NCI-H460 (cell line): Measurements from ENCODE around the gene TMEM170B. TPM values are rescaled to one million over a fixed set of nuclear protein-coding genes. Genes with fewer than 3 reads are reported as not detected.

Experiments
- DNase-seq: peaks from one replicate; pipeline ENCODE4 v3.0.0-alpha.2; 2016; ENCODE audit warnings: low read depth; ENCODE audit errors: extremely low read depth
- polyA plus RNA-seq: library from polyadenylated mRNA; depleted of rRNA; stranded (reverse); fragments of >200 nt; gene quantifications from 2 replicates; pipeline ENCODE4 v1.2.3, GENCODE V29; 2014; cell fraction: nucleus; rRNA removed
- total RNA-seq: library from RNA; depleted of rRNA; stranded (reverse); fragments of >200 nt; shearing (Covaris generic); gene quantifications from 2 replicates; pipeline ENCODE4 v1.2.3, GENCODE V29; 2014; rRNA removed

The TMEM170B gene, protein sequence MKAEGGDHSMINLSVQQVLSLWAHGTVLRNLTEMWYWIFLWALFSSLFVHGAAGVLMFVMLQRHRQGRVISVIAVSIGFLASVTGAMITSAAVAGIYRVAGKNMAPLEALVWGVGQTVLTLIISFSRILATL
- 11.1 and 15.0 TPM in 2 replicates for total RNA-seq
- polyA plus RNA-seq, result 4.9 and 8.2 TPM in 2 replicates

DNA sequence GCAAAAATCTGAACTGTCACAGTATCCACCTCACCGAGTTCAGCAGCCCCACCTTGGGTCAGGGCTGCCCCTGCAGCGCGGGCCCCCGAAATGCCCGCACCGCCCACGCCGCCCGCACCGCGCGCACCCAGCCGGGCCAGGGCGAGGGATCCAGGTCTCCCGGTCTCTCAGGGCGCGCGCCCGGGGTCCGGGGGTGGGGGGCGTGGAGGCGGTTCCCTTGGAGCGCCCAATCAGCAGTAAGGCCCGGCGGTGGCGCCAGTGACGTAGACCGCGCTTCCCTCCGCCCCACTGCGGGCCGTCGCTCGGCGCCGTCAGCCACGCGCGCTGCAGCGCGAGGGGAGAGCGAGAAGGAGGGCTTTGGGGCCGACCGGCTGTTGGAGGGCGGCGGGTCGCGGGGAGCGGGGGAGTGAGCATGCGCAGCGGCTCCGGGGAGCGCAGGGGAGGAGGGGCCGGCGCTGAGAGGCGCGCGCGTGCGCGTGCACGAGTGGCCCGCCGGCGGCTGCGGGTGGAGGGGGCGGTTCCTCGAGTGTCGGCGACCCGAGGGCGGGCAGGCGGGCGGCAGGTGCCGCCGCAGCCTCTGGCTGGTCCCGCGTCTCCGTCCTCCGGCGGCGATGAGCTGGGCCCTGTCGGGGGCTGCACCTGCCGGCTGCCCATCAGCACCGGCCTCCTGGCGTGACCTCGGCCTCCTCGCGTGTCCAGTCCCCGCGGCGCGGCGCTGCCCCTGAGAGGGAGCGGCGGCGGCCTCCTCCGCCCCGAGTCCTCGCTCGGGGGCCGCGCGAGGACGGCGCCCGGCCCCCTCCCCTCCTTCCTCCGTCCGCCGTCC lies at the start of gene TMEM170B:
Gene TMEM170B (plus strand): TSS at position 521 of the 823 bp plus-strand sequence. CDS start 529 bp downstream, outside the sequence.
- DNase-seq, result peak; percentile 81

DNA sequence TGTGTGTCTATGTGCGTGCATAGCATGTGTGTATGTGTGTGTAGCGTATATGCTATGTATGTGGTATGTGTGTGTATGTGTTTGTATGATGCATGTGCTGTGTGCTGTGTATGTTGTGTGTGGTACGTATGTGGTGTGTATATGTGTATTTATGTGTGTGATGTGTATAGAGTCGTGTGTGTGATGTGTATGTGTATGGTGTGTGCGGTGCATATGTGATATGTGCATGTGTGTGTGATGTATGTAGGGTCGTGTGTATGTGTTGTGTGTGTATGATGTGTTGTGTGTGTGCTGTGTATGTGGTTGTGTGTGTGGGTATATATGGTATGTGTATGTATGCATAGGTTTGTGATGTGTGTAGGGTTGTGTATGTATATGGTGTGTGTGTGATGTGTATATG lies 46.6 kb upstream of the TMEM170B start:
- no peak for DNase-seq

DNA sequence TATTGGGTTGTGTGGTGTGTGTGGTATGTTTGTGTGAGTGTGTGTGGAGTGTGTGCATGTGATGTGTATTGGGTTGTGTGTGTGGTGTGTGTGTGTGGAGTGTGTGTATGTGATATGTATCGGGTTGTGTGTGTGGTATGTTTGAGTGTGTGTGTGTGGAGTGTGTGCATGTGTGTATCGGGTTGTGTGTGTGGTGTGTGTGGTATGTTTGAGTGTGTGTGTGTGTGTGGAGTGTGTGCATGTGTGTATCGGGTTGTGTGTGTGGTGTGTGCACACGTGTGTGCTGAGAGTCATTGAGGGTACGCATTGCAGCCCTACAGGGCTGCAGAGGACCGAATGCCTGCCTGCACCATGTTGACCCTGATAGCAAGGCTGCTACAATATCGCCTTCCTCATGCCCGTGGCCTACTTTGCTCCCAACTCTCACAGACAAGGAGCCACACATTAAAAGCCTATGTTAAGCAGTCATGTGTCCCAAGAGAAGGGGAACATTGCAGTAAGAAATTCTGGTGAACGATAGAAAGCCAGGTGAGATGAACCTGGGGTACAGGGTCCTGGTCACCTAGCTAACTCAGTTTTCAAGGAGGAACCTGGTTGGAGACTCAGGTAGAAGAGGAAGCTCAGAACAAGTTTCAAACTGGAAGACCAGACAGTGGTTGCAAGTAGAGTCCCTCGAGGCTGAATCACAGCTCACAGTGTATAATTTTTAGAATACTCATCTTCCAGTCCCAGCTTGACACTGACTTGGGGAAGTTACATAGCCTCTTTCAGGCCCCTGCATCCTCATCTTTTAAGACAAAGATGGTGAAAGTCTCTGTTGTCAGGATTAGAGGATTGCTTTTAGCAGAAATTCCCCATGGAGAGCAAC lies 45.7 kb upstream of the TMEM170B start:
- DNase-seq, result no peak

DNA sequence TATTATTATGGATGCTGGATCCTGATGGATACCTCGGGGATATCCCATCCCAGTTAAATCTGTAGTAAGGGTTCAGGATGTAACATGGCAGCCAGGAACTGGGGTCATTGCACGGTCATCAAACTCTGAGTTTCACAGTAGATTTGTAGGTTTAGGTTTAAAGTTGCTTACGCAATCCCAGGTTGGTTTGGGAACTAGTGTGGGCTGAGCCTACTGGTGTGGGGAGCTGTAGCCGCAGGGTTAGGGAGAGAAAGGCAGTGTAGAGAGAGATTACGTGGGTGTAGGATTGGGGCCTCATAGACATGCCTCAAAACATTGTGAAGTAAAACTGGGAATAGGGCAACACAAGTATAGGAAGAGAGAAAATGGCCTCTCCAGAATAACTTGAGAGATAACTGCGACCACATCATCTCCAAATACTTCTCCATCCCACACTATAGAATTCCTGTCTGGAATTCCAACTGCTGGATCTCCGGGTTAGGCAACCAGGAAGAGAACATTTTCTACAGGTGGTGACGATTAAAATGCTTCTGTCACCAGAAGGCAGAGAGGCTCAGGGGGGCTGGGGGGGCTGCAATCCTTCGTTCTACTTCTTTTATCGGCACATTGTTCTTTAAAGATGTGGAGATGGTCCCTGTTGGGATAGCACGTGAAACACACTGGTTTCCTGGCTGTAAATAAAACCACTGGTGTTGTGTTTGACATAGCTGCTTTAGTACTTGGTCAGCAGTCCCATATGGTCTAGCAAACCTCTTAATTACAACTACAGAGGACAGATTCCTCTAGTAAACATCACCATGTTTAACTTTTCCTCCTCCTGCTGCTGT lies 44.9 kb upstream of the TMEM170B start:
- DNase-seq, result no peak

DNA sequence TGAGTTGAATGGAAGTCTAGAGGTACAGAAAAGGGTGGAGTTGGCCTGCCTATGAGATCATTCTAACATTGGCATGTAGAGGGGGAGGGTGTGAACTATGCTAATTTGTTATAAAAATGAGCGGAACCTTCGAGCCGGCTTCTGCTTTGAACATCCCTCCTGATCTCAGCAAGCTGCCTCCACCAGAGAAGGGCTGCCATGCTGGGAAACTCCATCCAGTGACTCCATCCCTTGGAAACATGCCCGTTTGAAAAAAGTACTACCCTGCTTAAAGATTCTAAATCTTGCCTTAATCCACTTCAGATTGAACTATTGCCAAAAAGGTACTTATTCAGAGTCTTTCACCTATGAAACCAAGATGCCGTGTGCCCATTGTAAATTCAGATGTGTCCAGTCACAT lies 43.6 kb upstream of the TMEM170B start:
- no peak for DNase-seq

DNA sequence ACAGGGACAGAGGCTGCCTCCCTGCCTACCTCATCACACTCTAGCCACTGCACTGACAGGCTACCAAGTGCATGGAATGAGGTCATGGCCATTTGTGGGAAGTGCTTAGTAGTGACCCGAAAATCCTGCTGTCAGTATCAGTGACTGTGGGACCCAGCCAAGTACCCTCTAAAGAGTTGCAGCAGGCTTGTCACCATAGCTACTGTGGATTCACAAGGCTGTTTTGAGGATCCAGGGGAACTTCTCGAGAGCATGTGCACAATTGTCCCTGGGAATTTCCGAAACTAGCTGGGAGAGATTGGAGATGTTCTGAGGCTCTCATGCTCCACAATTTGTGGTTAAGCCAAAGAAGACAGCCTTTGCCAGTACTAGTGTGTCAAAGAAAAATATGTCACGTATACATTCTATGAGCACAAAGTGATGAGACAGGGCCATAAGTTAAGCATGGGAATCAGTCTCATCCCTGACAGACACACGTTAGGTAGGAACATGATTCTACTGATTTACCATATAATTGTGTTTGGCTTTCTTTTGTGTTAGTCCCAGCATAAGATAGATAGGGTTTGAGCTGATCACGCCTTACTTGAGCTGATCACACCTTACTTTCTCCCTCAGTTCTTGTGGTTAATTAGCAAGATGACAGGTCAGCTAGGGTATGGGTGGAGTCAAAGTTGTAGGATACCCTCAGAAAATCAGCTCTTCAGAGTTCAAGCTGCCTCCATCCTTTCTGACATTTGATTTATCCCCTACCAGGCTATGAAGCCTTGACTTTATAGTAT lies 42.6 kb upstream of the TMEM170B start:
- no peak for DNase-seq

DNA sequence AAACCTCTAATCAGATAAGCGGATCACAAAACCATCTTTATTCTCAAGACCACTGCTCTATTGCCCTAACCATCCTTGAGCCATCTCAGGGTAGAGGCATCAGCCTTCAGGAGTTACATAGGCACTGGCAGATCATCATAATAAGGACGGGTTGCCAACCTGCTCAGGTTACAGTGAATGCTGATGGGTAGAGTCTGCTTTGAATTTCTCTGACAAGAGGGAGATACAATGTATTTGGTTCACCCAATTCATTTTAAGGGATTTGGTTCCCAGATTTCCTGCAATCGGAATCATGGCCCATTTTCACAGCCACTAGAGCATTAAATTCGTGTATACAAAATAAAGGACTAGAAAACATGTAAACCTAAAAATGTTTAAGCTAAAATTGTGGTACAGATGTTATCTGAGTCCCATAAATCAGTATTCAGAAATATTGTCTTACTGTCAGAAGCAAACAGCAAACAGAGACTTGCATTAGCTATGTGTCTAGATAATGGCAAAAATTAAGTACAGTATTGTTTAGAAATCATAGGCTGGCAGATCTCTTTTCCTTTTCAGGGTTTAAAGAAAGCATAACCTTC lies 41.9 kb upstream of the TMEM170B start:
- no peak for DNase-seq

DNA sequence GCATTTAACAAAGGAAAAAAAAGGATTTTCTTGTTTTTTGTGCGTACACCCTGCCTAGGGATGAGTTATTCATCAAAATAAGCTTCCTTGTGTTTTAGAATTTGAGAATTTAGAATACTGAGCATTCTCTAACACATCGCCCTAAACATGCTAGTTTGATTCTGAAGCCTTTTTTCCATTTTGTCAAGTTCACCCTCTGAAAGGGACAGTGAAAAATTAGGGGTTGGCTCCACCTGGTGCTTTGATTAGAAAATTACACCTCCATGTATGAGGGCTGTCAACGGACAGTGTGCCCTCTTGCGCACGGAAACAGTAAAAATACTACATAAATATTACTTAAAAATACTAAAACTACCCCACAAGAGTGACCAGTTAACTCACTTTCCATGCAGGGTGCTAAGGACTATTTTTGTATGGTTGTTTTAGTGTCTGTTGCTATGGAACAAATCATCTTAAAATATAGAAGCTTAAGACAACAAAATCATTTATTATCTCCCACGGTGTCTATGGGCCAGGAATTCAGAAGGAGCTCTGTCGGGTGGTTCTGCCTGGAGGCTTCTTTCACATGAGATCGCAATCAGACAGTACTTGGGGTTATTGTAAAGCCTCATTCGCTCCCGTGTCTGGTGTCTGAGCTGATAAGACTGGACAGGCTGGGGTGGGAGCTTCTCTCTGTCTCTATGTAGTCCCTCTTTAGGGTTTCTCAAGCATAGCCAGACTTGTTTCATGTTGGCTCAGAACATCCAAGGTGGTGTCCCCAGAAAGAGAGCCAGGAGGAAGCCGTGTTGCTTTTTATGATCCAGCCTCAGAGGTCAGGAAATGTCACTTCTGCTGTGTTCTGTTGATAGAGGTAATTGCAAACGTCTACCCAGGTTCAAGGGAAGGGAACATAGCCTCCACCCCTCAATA lies 41.1 kb upstream of the TMEM170B start:
- DNase-seq, result peak; percentile 83

DNA sequence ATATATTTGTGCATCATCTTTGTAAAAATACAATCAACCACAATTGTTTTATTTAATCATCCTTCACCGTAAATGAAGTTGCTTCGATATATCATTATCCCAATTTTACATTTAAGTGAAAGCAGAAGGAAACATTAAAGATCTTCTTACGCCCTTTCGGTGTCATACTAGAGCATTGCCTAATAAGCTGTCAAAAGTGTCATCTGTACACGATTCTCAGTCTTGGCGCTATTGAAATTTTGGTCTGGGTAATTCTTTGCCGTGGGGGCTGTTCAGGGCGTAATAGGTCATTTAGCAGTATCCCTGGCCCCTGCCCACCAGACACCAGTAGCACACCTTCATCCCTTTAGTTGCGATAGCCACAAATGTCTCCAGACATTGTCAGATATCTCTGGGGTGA lies 40.4 kb upstream of the TMEM170B start:
- DNase-seq, result no peak

DNA sequence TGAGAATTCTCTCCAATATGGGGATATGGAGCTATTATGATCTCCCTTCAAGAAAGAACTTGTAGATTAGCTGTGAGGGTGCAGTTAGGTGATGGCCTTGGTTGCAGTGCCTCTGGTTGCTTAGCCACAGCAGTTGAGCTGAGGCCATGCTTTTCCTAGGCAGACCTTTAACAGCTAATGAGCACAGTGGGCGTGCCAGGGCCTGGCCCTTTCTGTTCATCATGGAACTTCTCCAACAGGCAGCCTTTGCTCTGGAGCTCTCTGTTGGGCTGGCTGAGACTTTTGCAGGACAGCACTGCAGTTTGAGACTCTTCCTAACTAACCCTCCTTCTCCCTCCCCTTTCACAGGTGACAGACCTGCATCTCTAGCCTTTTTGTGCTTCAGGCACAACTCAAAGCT lies 39.7 kb upstream of the TMEM170B start:
- DNase-seq, result no peak

DNA sequence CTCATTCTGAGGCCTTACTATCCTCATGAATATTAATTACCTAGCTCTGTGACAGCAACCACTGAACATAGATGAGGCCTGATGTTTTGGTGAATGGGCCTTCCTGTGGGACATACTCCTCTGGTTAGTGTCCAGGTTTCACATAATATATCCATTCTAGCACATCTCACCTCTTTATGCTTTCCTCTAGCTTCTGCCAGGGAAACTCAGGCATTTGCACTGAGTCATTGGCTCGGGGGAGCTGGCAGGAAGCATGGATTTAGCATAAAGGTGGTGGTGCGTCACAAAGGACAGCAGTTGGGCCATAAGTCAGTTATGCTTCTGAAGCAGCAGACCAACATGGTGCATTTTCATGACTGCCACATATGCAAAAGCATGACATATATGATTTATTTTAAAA lies 37.5 kb upstream of the TMEM170B start:
- peak; percentile 94 for DNase-seq

DNA sequence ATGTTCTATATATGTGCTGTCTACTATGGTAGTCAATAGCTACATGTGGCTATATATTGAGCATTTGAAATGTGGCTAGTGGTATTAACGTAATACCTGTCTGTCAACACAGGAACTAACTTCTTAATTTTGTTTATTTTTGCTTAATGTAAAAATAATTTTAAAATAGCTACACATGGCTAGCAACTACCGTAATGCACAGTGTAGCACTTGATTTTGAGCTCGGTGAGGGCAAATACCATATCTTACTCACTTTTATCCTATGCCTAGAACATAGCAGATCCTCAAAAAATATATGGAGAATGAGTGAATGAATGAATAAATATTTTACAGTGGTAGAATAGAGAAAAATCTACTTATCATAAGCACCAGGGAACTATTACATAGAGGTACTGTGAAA lies 28.1 kb upstream of the TMEM170B start:
- DNase-seq, result no peak

DNA sequence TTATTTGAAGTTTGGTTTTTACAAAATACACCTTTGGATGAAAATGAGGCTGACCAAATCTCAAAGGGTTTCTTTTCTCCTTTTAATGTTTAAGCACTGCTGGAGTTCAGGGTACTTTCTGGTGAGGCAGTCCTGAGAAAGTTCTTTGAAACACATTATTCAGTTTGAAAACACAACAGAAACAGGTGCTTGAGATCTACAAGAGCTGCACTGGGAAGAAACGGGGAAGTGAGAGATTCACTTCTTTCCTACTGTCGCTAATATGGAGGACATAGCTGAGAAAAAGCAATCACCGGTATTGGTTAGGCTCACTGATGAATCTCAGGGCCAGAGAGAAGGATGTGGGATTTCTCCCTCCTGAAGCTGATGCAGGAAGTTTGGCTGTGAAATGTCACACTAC lies 22.9 kb upstream of the TMEM170B start:
- no peak for DNase-seq

DNA sequence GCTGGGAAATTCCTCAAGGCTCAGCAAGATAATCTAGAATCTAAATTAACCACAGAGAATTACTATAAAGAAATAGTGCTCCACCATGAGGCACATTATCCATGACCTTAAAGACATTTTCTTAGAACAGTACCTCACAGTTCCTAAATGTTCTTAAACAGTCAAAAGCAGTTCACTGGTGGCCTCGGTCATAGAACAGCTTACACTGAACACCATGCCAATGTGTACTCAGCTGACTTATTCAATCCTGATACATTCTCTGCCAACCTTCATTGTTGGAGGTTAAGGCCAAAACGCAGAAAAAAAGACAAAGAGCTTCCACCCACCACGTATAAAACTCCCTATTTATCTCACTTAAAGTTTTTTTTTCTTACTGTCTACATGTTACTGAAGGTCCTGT lies 21.8 kb upstream of the TMEM170B start:
- DNase-seq, result no peak

DNA sequence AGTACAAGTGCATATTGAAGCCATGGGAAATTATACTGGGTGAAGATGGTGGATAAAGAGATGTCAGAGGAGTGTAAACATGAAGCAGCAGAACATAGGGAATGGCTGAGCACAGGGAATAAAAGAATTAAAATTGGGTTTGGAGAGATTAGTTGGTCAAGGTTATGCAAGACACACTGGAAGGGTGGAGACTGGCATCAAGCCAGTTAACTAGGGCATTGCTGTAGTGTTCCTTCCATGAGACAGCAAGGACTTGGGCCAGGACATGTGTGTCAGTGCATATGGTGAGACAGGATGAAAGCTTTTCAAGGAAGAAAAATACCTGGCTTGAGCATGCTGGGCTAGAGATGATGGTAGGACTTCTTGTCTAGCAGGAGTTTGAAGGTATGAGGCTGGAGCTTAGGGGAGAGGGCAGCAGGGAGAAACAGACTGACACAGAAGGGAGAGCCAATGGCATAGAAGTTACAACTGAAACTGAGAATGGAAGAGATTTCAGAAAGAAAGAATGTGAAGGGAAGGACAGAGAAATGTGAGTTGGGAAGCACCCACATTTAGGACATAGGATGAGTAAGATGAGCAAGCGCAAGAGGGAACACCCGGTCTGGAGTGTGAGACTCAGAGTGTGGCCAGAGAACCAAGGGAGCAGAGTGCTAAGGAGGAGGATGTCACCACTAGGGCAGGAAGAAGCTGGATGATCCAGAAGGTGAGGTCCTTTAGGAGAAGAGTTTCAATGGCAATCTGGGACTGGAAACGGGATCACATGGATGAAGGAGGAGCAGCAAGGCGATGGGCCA lies 14.5 kb upstream of the TMEM170B start:
- no peak for DNase-seq

DNA sequence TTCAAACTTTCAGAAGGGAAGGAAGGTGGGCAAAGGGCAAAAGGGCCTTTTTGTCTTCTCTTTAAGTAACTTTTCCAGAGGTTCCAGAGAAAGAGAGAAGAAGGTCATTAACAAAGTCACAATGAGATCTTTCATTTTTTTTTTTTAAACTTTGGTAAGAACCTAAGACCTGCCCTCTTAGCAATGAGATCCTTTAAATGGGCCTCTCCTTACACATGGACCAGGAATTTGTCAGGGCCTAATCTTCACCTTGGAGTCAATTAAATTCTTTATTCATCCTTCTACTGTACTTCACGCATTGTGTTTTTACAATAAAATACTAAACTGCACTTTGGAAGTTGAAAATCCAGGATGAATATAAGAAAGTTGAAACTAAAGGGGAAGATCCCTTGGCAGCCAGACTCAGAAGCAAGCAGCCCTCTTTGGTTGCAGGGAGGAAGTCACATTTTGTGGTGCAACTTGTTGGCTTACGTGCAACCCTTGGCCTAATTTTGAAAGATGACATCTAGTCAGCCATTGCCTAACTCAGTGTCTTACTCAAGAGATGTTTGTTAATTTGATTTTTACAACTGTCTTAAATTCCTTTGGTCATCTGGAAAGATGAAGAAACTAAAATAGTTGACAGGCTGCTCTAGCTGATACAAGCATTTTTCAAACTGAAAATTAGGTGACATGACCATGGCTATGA lies 11.9 kb upstream of the TMEM170B start:
- peak; percentile 14 for DNase-seq

DNA sequence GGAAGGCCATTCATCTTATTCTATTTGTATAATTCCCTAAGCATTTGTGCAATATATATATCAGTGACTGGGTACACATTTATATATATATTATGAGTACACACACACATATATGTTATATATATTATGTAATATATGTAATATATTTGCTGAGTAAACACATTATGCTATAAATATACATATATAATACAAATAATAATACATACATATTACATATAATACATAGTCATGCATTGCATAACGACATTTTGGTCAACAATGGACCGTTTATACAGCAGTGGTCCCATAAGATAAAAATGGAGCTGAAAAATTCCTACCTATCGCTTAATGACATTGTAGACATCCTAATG lies 11.4 kb upstream of the TMEM170B start:
- DNase-seq, result no peak
